HEK293 (cell line): Measurements from ENCODE around the gene UBE2G1.

Source experiments
- CTCF ChIA-PET: fragments of 350-600 bp; formaldehyde crosslinking; extraction: SDS; loops from one replicate; lab custom pipeline; 2021; ENCODE audit warnings: antibody characterized with exemption; lab: Yijun Ruan, JAX
- POLR2A ChIA-PET: fragments of 300-600 bp; formaldehyde crosslinking; extraction: SDS; loops from one replicate; lab custom pipeline; 2020; ENCODE audit warnings: antibody characterized with exemption, inconsistent platforms; lab: Yijun Ruan, JAX
- H3K27ac ChIP-seq: fragments of 200-500 bp; sonication (Bioruptor generic); 2 replicates; pipeline ENCODE4 v1.5.1; 2014; ENCODE audit warnings: low read depth, low read length, control low read depth, inconsistent platforms; ENCODE audit errors: extremely low read depth
- H3K36me3 ChIP-seq, 2 experiments: fragments of 200-500 bp in 1 of 2; sonication (Bioruptor generic) in 1 of 2; 1 replicate in 1 of 2; 2 replicates in 1 of 2; pipeline ENCODE4 v1.5.1; 2014 to 2017; ENCODE audit warnings: inconsistent platforms in 2 of 2, low read length in 2 of 2; ENCODE audit not compliant: control insufficient read depth in 2 of 2, insufficient read depth in 1 of 2
- H3K4me1 ChIP-seq: fragments of 200-500 bp; sonication (Bioruptor generic); 2 replicates; pipeline ENCODE4 v1.5.1; 2014; ENCODE audit warnings: mild to moderate bottlenecking, low read length, inconsistent platforms; ENCODE audit not compliant: control insufficient read depth, insufficient read depth
- H3K4me3 ChIP-seq: 2 replicates; pipeline ENCODE4 v1.5.1; 2011; ENCODE audit warnings: low read depth, mild to moderate bottlenecking, control low read depth, low read length, moderate library complexity
- H3K9me3 ChIP-seq: fragments of 200-500 bp; sonication (Bioruptor generic); 2 replicates; pipeline ENCODE4 v1.5.1; 2014; ENCODE audit warnings: low read depth, low read length, inconsistent platforms; ENCODE audit not compliant: control insufficient read depth, insufficient read depth
- AEBP2 ChIP-seq: fragments of 450-650 bp; formaldehyde crosslinking; IDR thresholded peaks from 2 replicates; pipeline ENCODE4 v1.5.1; 2016; ENCODE audit warnings: missing biosample characterization, missing genetic modification characterization, borderline replicate concordance
- BCL11A ChIP-seq: fragments of 450-650 bp; formaldehyde crosslinking; IDR thresholded peaks from 2 replicates; pipeline ENCODE4 v1.5.1; 2016; ENCODE audit warnings: low read depth, missing biosample characterization, missing genetic modification characterization
- KLF10 ChIP-seq: fragments of 450-650 bp; IDR thresholded peaks from 2 replicates; pipeline ENCODE4 v1.5.1; 2018; ENCODE audit warnings: missing biosample characterization, mild to moderate bottlenecking, missing genetic modification characterization
- MEIS1 ChIP-seq: sonication (generic); formaldehyde crosslinking; IDR thresholded peaks from 2 replicates; pipeline ENCODE4 v1.8.1; 2022; ENCODE audit warnings: missing genetic modification reagents, mild to moderate bottlenecking, borderline replicate concordance
- PBX3 ChIP-seq: sonication (generic); formaldehyde crosslinking; IDR thresholded peaks from 2 replicates; pipeline ENCODE4 v1.8.1; 2022; ENCODE audit warnings: mild to moderate bottlenecking, moderate library complexity, missing genetic modification reagents
- ZNF513 ChIP-seq: fragments of 450-650 bp; IDR thresholded peaks from 2 replicates; pipeline ENCODE4 v1.5.1; 2018; ENCODE audit warnings: missing biosample characterization, missing genetic modification characterization
- ZNF518A ChIP-seq: fragments of 450-650 bp; formaldehyde crosslinking; conservative IDR thresholded peaks from 2 replicates; pipeline ENCODE4 v1.5.1; 2016; ENCODE audit warnings: low read depth, missing biosample characterization, missing genetic modification characterization

Gene UBE2G1

GRCh38 chr17:4221899-4222659 is 144.4 kb downstream of the UBE2G1 start:
- CTCF ChIA-PET, result interaction anchor here (0.7 to 1.2 kb wide), 3 partner anchors 13 to 191 kb away, joined by 3 to 4 read pairs (median 3); no protein-coding TSS in a partner anchor

More at GRCh38 chr17:4221899-4222659, 144.4 kb downstream of the UBE2G1 start:
- H3K27ac ChIP-seq, result no peak overlapping the region
- peaks cover 16 to 26% of the 10 kb centered on the region in 2 experiments for H3K36me3 ChIP-seq
- peaks cover 15% of the 10 kb centered on the region for H3K4me1 ChIP-seq
- H3K9me3 ChIP-seq, result no peaks in the 10 kb centered on the region
- POLR2A ChIA-PET, result no interaction called here
- no peak overlapping the region for H3K4me3 ChIP-seq
- TF ChIP-seq ZNF513 (tag by site-specific recombination), result no peak
- no peak for TF ChIP-seq MEIS1 (CRISPR knock-in tag)
- TF ChIP-seq KLF10 (tag by site-specific recombination), result no peak
- no peak for TF ChIP-seq ZNF518A
- no peak for TF ChIP-seq PBX3
- no peak for TF ChIP-seq AEBP2
- TF ChIP-seq BCL11A (tag by site-specific recombination), result no peak
